Ectodermal cell (in vitro differentiated cells): ENCODE data around the gene KIAA0586. TPM values are rescaled to one million over a fixed set of nuclear protein-coding genes. Genes with fewer than 3 reads are reported as not detected.

Experiments
- H3K27ac ChIP-seq: 2 replicates; pipeline ENCODE4 v1.7.0; 2013; ENCODE audit warnings: mild to moderate bottlenecking, low read depth, low read length; ENCODE audit not compliant: insufficient read depth, poor library complexity, severe bottlenecking
- H3K27me3 ChIP-seq: 2 replicates; pipeline ENCODE4 v1.7.0; 2013; ENCODE audit warnings: mild to moderate bottlenecking, low read length; ENCODE audit not compliant: insufficient read depth, control insufficient read depth, poor library complexity, severe bottlenecking
- H3K36me3 ChIP-seq: one replicate; pipeline ENCODE4 v1.7.0; 2013; ENCODE audit warnings: low read length; ENCODE audit not compliant: control insufficient read depth, insufficient read depth
- H3K4me1 ChIP-seq: one replicate; pipeline ENCODE4 v1.7.0; 2013; ENCODE audit warnings: low read length; ENCODE audit not compliant: control insufficient read depth, insufficient read depth
- H3K4me3 ChIP-seq: 2 replicates; pipeline ENCODE4 v1.7.0; 2013; ENCODE audit warnings: low read depth, low read length, control low read depth; ENCODE audit not compliant: insufficient read depth
- H3K9me3 ChIP-seq: 2 replicates; pipeline ENCODE4 v1.7.0; 2013; ENCODE audit warnings: mild to moderate bottlenecking, low read length, moderate library complexity; ENCODE audit not compliant: control insufficient read depth
- WGBS, 2 experiments: methylation state at CpG; one replicate each; pipeline ENCODE4 v1.1.7; 2013; ENCODE audit warnings: missing lambda C conversion rate in 2 of 2; 5-methylcytosine and 5-hydroxymethylcytosine counted together
- polyA plus RNA-seq, 4 experiments: library from polyadenylated mRNA; stranded (reverse); fragments of 50-300 nt; gene quantifications; one replicate each; pipeline ENCODE4 v1.2.3, GENCODE V29; 2013

KIAA0586 gene
- polyA plus RNA-seq (2013, experiment 1 of 4) = 43.1 TPM
- polyA plus RNA-seq (2013, experiment 2 of 4) = 35.1 TPM
- 32.9 TPM for polyA plus RNA-seq (2013, experiment 3 of 4)
- 32.8 TPM for polyA plus RNA-seq (2013, experiment 4 of 4)

DNA sequence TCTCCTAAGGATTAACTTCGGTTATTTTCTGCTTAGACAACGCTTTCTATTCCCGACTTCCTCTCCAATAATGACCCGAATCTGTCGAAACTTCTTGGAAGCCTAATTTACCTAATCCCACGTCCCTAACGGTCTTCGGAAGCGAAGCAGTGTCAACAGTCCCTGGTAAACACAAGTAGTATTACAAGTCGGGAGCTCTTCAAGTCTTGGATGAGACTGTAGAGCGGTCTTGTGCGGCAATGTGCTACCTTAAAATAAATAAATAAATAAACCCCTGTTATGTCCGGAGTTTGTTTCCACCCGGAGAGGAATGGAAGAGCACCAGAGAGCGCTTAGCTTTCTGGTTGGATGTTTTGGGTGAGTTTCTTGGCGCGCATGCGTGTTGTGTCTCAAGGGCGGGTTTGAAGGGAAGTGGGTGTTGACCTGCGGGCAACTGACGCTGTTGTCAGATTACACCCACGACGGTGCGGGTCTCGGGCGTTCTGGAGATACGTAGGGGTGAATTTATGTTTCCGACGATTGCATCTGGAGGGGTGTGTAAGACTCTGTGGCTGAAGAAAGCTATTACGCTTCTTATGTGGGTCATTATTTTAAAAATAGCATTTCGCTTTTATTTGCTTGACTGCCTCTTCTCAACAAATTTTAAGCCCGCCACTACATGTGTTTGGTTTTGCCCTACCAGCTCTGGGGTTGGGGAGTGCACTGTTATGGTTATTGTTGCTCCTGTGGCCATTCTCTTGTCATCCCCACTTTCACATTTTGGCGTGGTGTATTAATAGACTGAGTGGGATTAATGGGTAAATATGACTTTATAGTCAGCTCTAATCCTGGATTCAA, at the start of gene KIAA0586, which contains the start of gene TIMM9:
Gene KIAA0586 (plus strand): TSS at position 439 of the 837 bp plus-strand sequence. CDS start 546 bp downstream, outside the sequence.
Gene TIMM9 (minus strand): TSS at position 251 of the 837 bp plus-strand sequence. CDS start 15,586 bp downstream, outside the sequence.
- 0 to 1% methylated on average over 30 to 33 of the region's 33 CpGs for WGBS, 2 experiments
- no peaks in the 10 kb centered on the region for H3K27me3 ChIP-seq
- H3K36me3 ChIP-seq = peaks cover 2% of the 10 kb centered on the region

DNA sequence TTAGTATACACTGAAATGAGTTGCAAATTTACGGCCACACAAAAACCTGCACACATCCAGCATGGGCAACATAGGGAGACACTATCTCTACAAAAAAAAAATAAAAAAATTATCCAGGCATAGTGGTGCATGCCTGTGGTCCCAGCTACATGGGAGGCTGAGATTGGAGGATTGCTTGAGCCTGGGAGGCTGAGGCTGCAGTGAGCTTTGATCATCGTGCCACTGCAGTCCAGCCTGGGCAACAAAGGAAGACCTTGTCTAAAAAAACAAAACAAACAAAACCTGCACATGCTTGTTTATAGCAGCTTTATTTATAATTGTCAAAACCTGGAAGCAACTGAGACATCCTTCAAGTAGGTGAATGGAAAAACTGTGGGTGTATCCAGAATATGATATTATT, 36.7 kb upstream of the KIAA0586 start:
- H3K4me3 ChIP-seq = no peak overlapping the region
- H3K27ac ChIP-seq = no peak overlapping the region
- 93 to 96% methylated on average over 2 of the region's 2 CpGs for WGBS, 2 experiments
- no peaks in the 10 kb centered on the region for H3K36me3 ChIP-seq
- H3K9me3 ChIP-seq = no peaks in the 10 kb centered on the region
- peaks cover 13% of the 10 kb centered on the region for H3K27me3 ChIP-seq
- no peaks in the 10 kb centered on the region for H3K4me1 ChIP-seq

More for the DNA sequence above, at the start of gene KIAA0586, which contains the start of gene TIMM9:
- peak within 1 kb of the TSS; percentile 98 for H3K4me3 ChIP-seq
- H3K27ac ChIP-seq = peak within 1 kb of the TSS; percentile 83
- peaks cover 7% of the 10 kb centered on the region for H3K4me1 ChIP-seq
- no peaks in the 10 kb centered on the region for H3K9me3 ChIP-seq

DNA sequence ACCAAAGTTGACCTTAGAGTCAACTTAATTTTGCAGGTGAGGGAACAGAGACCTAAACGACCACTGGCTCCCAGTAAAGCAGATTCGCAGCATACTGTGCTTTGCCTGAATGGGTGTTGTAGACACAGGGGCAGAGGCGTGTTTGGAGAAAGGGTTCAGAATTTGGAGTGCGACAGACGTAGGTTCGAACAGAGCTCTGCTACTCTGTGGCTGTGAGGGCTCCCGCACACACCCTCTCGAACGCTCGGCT, 32.0 kb upstream of the KIAA0586 start:
- no peaks in the 10 kb centered on the region for H3K36me3 ChIP-seq
- H3K4me1 ChIP-seq = no peaks in the 10 kb centered on the region
- 12 to 15% methylated on average over 10 of the region's 10 CpGs for WGBS, 2 experiments
- no peaks in the 10 kb centered on the region for H3K9me3 ChIP-seq
- H3K4me3 ChIP-seq = peak overlapping the region; percentile 56
- H3K27ac ChIP-seq = no peak overlapping the region
- peaks cover 28% of the 10 kb centered on the region for H3K27me3 ChIP-seq

DNA sequence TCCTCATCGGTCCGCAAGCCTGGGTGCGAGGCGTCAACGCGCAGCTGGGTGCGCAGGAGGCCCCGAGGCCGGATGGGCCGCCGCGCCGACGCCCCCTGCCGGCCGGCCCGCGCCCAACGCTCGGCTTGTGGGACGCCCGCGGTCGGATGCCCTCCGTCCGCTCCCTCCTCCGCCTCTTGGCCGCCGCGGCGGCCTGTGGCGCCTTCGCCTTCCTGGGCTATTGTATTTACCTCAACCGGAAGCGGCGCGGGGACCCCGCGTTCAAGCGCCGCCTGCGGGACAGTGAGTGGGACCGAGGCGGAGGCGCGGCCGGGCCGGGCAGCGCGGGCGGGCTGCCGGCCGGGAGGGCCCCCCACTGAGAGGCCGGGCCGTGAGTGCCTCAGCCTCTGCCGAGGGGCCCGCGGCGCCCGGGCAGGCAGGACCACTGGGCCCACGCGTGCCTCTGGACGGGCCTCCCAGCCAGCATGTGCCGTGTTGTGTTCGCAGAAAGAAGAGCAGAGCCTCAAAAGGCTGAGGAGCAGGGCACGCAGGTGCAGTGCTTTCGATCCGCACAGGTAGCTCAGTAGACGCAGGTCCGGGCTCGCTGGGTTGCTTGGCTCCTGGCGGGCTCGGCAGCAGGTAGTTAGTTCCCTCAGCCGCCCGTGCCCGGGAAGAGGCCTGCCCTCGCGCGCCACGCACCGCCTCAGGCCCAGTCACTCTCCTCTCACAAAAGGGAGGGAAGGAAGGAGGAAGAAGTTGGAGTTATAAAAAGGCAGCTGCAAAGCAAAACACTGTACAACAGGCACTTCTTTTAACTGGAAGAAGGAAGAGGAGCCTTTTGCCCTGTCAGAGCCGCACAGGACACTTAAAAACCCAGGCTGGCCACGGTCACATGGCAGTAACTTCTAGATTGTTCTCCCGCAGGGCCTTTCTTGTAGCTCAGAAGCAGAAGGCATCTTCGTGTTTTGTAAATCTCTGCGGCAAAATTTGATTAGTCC, 31.4 kb upstream of the KIAA0586 start, which contains the start of gene TOMM20L:
Gene TOMM20L (plus strand): TSS at position 119 of the 977 bp plus-strand sequence. CDS start 28 bp downstream, at position 147.
- H3K36me3 ChIP-seq = no peaks in the 10 kb centered on the region
- WGBS, 2 experiments = 7 to 9% methylated on average over 86 of the region's 86 CpGs
- H3K4me3 ChIP-seq = peak within 1 kb of the TSS; percentile 56
- no peak within 1 kb of the TSS for H3K27ac ChIP-seq
- H3K9me3 ChIP-seq = no peaks in the 10 kb centered on the region
- no peaks in the 10 kb centered on the region for H3K4me1 ChIP-seq
- peaks cover 28% of the 10 kb centered on the region for H3K27me3 ChIP-seq

DNA sequence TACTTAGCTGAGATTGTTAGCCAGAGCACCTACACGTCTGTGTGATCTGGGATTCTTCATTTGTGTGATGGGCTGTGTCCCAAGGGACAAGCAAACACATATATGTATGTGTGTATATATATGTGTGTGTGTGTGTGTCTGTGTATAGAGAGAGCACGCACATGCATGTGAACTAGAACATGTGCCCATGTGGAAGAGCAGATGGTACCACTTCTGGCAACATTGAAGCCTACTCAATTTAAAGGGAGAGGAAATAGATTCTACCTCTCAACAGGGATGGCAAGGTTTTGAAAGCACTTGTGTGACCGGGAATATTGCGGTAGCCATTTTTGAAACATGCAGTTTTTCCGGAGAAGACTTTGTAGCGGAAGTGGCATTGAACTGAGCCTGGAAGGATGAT, 30.4 kb upstream of the KIAA0586 start:
- H3K36me3 ChIP-seq = no peaks in the 10 kb centered on the region
- no peaks in the 10 kb centered on the region for H3K9me3 ChIP-seq
- H3K4me3 ChIP-seq = no peak overlapping the region
- no peak overlapping the region for H3K27ac ChIP-seq
- 93 to 96% methylated on average over 6 of the region's 6 CpGs for WGBS, 2 experiments
- no peaks in the 10 kb centered on the region for H3K4me1 ChIP-seq
- peaks cover 28% of the 10 kb centered on the region for H3K27me3 ChIP-seq

DNA sequence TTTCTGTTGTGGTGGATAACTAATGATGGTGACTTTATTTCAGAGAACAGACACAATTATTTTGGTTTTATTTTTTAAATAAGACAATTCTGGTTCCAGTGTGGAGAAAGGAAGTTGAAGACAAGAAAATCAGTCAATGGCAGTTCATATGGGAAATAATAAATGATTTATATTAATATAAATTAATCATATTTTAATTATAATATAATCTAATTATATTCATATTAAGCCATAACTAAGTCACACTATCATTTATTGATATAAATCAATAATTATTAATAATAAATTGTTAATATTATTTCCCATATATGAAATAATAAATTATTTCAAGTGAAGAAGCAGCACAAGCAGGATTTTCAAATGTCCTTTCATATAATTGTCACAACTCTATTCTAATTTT, 29.0 kb upstream of the KIAA0586 start:
- H3K27ac ChIP-seq = no peak overlapping the region
- no peak overlapping the region for H3K4me3 ChIP-seq
- H3K4me1 ChIP-seq = no peaks in the 10 kb centered on the region
- H3K36me3 ChIP-seq = no peaks in the 10 kb centered on the region
- peaks cover 28% of the 10 kb centered on the region for H3K27me3 ChIP-seq
- H3K9me3 ChIP-seq = no peaks in the 10 kb centered on the region

DNA sequence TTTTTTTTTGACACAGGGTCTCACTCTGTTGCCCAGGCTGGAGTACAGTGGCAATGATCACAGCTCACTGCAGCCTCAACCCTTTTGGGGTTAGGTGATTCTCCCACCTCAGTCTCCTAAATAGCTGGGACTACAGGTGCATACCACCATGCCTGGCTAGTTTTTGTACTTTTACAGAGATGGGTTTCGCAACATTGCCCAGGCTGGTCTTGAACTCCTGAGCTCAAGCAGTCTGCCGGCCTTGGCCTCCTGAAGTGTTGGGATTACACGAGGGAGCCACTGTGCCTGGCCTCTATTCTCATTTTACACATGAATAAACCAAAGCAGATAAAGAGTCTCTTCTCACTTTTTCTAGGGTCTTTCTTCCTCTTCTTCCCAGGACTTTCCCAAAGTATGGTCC, 28.6 kb upstream of the KIAA0586 start:
- no peak overlapping the region for H3K4me3 ChIP-seq
- H3K27ac ChIP-seq = no peak overlapping the region
- no peaks in the 10 kb centered on the region for H3K36me3 ChIP-seq
- H3K4me1 ChIP-seq = no peaks in the 10 kb centered on the region
- H3K9me3 ChIP-seq = no peaks in the 10 kb centered on the region
- WGBS, 2 experiments = 80 to 90% methylated on average over 3 of the region's 3 CpGs
- peaks cover 28% of the 10 kb centered on the region for H3K27me3 ChIP-seq

DNA sequence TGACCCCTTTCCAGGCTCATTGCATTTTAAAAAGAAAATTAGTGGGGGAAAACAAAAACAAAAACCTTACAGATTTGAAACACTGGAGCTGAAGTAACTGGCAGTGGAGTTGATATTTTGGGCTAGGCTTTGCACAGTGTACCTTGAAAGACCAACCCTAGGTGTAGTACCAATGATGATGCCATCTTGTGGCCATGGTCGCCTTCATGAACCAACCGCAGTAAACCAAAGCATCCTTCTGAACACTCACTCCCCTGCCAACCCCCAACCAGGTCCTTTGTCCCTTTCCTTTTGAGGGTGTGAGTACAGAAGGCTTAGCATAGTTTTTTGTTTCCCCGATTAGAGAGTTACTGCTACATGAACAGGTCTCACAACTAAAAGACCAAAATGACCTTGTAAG, 25.9 kb upstream of the KIAA0586 start:
- Histone ChIP-seq H3K4me1 (no peaks in the 10 kb centered on the region), H3K9me3 (no peaks in the 10 kb centered on the region), H3K27ac (no peak overlapping the region), H3K27me3 (peaks cover 7% of the 10 kb centered on the region), H3K36me3 (no peaks in the 10 kb centered on the region), H3K4me3 (no peak overlapping the region)
- 66 to 83% methylated on average over 3 of the region's 3 CpGs for WGBS, 2 experiments

DNA sequence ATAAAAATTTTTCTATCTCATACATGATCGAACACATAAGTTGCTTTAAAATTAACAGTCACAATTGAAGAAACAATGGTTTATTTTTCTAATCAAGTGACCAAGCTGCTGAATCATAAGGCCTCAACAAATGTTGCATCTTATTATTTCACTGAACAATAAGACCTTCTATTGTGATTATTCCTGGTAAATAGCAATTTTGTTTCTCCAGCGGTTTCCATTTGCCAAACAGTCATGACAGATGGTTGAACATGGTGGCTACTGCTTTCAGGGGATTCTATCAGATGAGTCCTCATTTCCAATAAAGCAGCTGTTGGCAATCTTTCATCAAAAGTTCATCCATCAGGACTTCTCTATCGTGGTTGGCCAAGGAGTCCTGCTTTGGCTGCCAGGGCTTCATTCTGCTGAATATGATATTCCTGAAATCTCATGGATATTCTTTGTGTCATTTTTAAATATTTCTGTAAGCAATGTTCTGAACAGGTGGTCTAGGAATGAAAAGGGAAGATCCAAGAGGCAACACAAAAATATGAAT, 18.8 kb upstream of the KIAA0586 start:
- H3K27ac ChIP-seq = no peak overlapping the region
- H3K4me3 ChIP-seq = no peak overlapping the region
- WGBS, 2 experiments = 96 to 99% methylated on average over 3 of the region's 3 CpGs
- no peaks in the 10 kb centered on the region for H3K27me3 ChIP-seq
- no peaks in the 10 kb centered on the region for H3K9me3 ChIP-seq
- H3K36me3 ChIP-seq = peaks cover 22% of the 10 kb centered on the region
- no peaks in the 10 kb centered on the region for H3K4me1 ChIP-seq
